ENCODE results near the gene RUVBL1. TPM values are rescaled to one million over a fixed set of nuclear protein-coding genes. Genes with fewer than 3 reads are reported as not detected.

The RUVBL1 gene
- total RNA-seq, 6 experiments from 2014 or later = 61.2 to 75.4 (median 69.2) TPM

GRCh38 chr3:128081846-128082245 lies 41.8 kb downstream of the RUVBL1 start:
- H3K4me3 Mint-ChIP-seq = no peak overlapping the region
- peak overlapping the region; percentile 87 for H3K27ac Mint-ChIP-seq
- H3K27me3 Mint-ChIP-seq (ENCODE audit: insufficient read depth) = no peaks in the 10 kb centered on the region; the same call in 1 of the 2 replicates
- H3K9me3 Mint-ChIP-seq = no peaks in the 10 kb centered on the region
- peak; percentile 65 for DNase-seq
- no peak for TF ChIP-seq CTCF (IDR thresholded peaks at IDR 0.05)
- H3K4me1 Mint-ChIP-seq (ENCODE audit: low read depth) = peaks cover 60% of the 10 kb centered on the region
- H3K36me3 Mint-ChIP-seq (ENCODE audit: low read depth) = peaks cover 44% of the 10 kb centered on the region

- DNase-seq = no peak
- Mint-ChIP-seq H3K4me3 (no peak overlapping the region), H3K27ac (peak overlapping the region; percentile 87), H3K4me1 (ENCODE audit: low read depth) (peaks cover 60% of the 10 kb centered on the region), H3K9me3 (no peaks in the 10 kb centered on the region), H3K36me3 (ENCODE audit: low read depth) (peaks cover 38% of the 10 kb centered on the region), H3K27me3 (ENCODE audit: insufficient read depth) (no peaks in the 10 kb centered on the region; the same call in 1 of the 2 replicates)
- TF ChIP-seq CTCF (IDR thresholded peaks at IDR 0.05) = no peak
These were observed 42.4 kb downstream of the RUVBL1 start for GRCh38 chr3:128081226-128081625.

- peak overlapping the region; percentile 87 for H3K27ac Mint-ChIP-seq
These were observed 43.1 kb downstream of the RUVBL1 start for GRCh38 chr3:128080323-128081080.

GRCh38 chr3:128079823-128080222 lies 43.8 kb downstream of the RUVBL1 start:
- H3K4me3 Mint-ChIP-seq = peak overlapping the region; percentile 41; the same call in 1 of the 2 replicates
- DNase-seq = no peak
- peak overlapping the region; percentile 87 for H3K27ac Mint-ChIP-seq
- peaks cover 6% of the 10 kb centered on the region for H3K27me3 Mint-ChIP-seq (ENCODE audit: insufficient read depth)
- peaks cover 34% of the 10 kb centered on the region for H3K36me3 Mint-ChIP-seq (ENCODE audit: low read depth)
- H3K4me1 Mint-ChIP-seq (ENCODE audit: low read depth) = peaks cover 69% of the 10 kb centered on the region
- no peaks in the 10 kb centered on the region for H3K9me3 Mint-ChIP-seq
- no peak for TF ChIP-seq CTCF (IDR thresholded peaks at IDR 0.05)

More at GRCh38 chr3:128080323-128081080, 43.1 kb downstream of the RUVBL1 start:
- peak; percentile 91 for DNase-seq
- Mint-ChIP-seq H3K9me3 (no peaks in the 10 kb centered on the region), H3K4me1 (ENCODE audit: low read depth) (peaks cover 62% of the 10 kb centered on the region), H3K27me3 (ENCODE audit: insufficient read depth) (peaks cover 4% of the 10 kb centered on the region), H3K36me3 (ENCODE audit: low read depth) (peaks cover 36% of the 10 kb centered on the region), H3K4me3 (peak overlapping the region; percentile 41)
- no peak for TF ChIP-seq CTCF (IDR thresholded peaks at IDR 0.05)

- peaks cover 26% of the 10 kb centered on the region for H3K36me3 Mint-ChIP-seq (ENCODE audit: low read depth)
- H3K4me1 Mint-ChIP-seq (ENCODE audit: low read depth) = peaks cover 69% of the 10 kb centered on the region
- no peaks in the 10 kb centered on the region for H3K9me3 Mint-ChIP-seq
- DNase-seq = no peak
- peaks cover 6% of the 10 kb centered on the region for H3K27me3 Mint-ChIP-seq (ENCODE audit: insufficient read depth)
- TF ChIP-seq CTCF (IDR thresholded peaks at IDR 0.05) = no peak
- H3K4me3 Mint-ChIP-seq = no peak overlapping the region
- peak overlapping the region; percentile 87; the same call in 1 of the 2 replicates for H3K27ac Mint-ChIP-seq
These were observed 44.7 kb downstream of the RUVBL1 start for GRCh38 chr3:128078875-128079274.
